ENCODE results near the gene PTPRE.

Gene PTPRE

GRCh38 chr10:128026615-128027300, 119.9 kb downstream of the PTPRE start:
- DNase-seq (ENCODE audit: low read depth), result no peak

GRCh38 chr10:128027306-128027705, 120.4 kb downstream of the PTPRE start:
- no peak for DNase-seq (ENCODE audit: low read depth)

- no peak for DNase-seq (ENCODE audit: low read depth)
Measured at GRCh38 chr10:128027822-128028507, 121.1 kb downstream of the PTPRE start.

- no peak for DNase-seq (ENCODE audit: low read depth)
Measured at GRCh38 chr10:128028508-128029289, 121.8 kb downstream of the PTPRE start.

- no peak for DNase-seq (ENCODE audit: low read depth)
Measured at GRCh38 chr10:128029290-128029651, 122.4 kb downstream of the PTPRE start.

GRCh38 chr10:128029731-128030369, 122.9 kb downstream of the PTPRE start:
- no peak for DNase-seq (ENCODE audit: low read depth)

GRCh38 chr10:128030498-128031072, 123.7 kb downstream of the PTPRE start:
- DNase-seq (ENCODE audit: low read depth), result no peak

- no peak for DNase-seq (ENCODE audit: low read depth)
Measured at GRCh38 chr10:128031216-128031615, 124.3 kb downstream of the PTPRE start.

- no peak for DNase-seq (ENCODE audit: low read depth)
Measured at GRCh38 chr10:128032466-128032865, 125.6 kb downstream of the PTPRE start.

DNA sequence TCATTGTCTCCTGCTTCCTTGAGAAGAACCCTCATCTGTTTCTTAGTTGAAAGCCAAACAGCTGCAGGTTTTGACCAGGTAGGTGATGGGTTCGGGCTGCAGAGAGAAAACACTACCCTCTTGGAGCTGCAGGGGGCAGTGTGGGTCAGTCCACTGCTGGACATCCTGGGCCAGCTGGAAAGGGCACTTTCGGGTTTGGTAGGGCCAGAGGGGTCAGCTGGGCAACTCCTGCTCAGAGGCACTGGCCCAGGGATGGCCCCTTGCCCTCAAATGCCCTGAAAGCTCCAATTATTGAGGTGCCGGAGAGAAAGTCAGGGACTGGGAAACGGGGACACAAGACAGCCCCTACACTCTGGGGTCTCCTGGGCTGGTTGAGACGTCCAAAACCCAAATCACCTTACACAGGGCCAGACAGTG, 128.7 kb downstream of the PTPRE start:
- DNase-seq (ENCODE audit: low read depth), result peak; percentile 40

- DNase-seq (ENCODE audit: low read depth), result no peak
Measured at GRCh38 chr10:128036011-128036615, 129.2 kb downstream of the PTPRE start.

DNA sequence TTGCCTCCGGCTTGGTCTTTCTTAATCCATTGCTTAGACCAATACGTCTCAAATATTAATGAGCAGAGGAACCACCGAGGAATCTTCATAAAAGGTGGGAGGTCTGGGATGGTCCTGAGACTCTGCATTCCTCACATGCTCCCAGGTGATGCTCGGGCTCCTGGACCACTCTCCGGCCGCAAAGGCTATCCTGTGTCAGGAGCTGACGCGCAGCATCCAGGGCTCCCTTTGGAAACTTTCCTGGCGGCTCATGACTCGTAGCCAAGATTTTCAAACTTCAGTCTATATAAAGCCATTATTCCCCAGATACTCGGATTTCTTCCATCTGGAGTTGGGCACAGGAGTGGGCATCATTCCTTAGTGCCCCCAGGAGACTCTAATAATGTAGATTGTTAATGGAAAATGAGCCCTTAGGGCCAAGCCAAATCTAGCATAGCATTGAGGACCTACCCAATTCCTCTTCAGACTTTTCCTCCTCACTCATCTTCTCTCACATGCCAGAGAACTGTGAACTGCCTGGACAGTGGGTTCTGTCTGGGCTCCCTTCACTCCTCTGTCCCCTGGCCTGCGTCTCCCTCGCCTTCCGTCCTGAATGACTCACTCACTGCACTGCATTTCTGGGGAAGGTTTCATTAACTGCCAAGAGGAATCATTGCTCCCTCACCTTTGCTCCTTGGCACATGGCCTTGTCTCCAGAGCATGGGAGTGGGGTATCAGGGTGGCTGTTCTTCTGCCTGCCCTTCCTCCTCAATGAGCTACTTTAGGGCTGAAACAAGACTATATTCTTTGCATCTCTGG, 130.0 kb downstream of the PTPRE start:
- no peak for DNase-seq (ENCODE audit: low read depth)

- no peak for DNase-seq (ENCODE audit: low read depth)
Measured at GRCh38 chr10:128040096-128040495, 133.2 kb downstream of the PTPRE start.

DNA sequence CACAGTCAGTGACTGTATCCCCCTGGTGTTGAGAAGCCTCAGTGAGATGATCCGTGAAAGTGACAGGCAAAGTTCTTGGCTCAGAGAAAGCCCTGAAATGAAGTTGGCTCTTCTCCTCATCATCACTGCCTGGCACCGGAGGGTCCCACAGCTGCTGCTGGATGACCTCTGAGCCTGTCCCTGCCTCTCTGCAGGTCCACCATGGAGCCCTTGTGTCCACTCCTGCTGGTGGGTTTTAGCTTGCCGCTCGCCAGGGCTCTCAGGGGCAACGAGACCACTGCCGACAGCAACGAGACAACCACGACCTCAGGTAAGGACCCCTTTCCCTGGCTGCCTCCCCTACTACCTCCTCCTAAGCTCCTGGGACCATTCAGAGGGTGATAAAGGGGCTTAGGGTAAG, 133.8 kb downstream of the PTPRE start:
- DNase-seq (ENCODE audit: low read depth), result no peak

- DNase-seq (ENCODE audit: low read depth), result no peak
Measured at GRCh38 chr10:128042131-128042610, 135.3 kb downstream of the PTPRE start.

- DNase-seq (ENCODE audit: low read depth), result no peak
Measured at GRCh38 chr10:128043259-128044045, 136.5 kb downstream of the PTPRE start.

GRCh38 chr10:128044186-128044585, 137.3 kb downstream of the PTPRE start:
- DNase-seq (ENCODE audit: low read depth), result no peak

DNA sequence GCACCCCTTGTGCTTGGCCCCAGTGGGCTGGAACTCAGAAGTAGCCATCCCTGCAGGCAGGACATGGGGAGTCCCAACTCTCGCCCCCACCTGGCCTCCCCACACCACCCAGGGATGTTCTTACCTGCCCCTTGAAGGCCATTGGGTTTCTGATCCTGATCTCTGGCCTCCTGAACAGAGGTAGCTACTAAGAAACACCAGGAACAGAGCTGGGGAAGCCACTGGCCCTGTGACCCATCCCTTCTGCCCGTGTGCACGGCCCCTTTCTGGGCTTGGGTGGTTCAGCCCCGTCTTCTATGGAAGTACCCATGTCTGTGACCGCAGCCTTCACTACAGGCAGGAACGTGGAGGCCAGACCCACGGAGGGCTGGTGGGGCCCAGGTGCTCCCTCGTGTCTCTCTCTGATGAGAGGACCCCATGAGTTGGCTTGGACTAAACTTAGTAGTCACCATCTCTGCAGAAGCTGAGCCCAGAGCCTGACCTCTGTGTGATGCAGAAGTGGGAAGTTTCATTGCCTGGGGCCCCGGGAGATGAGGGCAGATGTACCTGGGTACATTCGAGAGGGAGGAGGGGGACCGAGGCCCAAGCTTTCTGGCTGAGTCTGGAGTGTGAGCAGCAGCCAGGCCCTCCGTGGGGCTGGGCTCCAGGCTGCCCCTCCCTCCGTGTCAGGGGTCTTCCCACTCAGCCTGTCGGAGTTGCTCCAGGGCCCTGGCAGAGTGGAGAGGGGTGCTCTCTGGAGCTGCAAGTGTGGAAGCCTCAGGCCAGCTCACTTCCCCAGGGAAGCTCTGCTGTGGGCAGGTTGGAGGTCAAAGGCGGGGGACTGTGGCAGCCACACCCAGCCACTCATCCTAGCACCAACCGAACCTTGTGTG, 138.3 kb downstream of the PTPRE start:
- no peak for DNase-seq (ENCODE audit: low read depth)

GRCh38 chr10:128045833-128046120, 138.9 kb downstream of the PTPRE start:
- DNase-seq (ENCODE audit: low read depth), result no peak

Measured in stimulated activated CD8-positive, alpha-beta memory T cell treated with anti-CD3 and anti-CD28 coated beads, Interleukin-12 subunit alpha, Interleukin-12 subunit beta, amount 100 ng/mL, for 4 hours (primary cell).